ENCODE data around the gene HEXB.

The HEXB gene

DNA sequence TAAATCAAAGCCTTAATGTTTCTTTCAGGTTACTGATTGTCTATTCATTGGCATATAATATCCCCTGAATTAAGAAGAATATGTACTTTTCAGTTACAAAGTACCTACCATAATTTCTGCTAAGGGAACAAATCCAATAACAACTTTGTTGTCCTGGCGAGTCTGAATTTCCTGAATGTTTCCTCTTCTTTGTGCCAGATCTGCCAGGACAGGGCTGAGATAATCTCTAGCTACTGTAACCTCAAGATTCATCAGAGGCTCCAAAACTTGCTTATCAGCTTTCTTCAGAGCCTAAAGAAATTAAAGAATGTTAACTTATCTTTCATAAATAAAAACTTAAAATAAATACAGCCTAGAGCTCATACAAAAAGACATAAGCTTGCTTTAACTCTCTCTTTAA lies 37.2 kb downstream of the HEXB start:
- TF ChIP-seq, protein P1, sequence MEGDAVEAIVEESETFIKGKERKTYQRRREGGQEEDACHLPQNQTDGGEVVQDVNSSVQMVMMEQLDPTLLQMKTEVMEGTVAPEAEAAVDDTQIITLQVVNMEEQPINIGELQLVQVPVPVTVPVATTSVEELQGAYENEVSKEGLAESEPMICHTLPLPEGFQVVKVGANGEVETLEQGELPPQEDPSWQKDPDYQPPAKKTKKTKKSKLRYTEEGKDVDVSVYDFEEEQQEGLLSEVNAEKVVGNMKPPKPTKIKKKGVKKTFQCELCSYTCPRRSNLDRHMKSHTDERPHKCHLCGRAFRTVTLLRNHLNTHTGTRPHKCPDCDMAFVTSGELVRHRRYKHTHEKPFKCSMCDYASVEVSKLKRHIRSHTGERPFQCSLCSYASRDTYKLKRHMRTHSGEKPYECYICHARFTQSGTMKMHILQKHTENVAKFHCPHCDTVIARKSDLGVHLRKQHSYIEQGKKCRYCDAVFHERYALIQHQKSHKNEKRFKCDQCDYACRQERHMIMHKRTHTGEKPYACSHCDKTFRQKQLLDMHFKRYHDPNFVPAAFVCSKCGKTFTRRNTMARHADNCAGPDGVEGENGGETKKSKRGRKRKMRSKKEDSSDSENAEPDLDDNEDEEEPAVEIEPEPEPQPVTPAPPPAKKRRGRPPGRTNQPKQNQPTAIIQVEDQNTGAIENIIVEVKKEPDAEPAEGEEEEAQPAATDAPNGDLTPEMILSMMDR (IDR thresholded peaks at IDR 0.05), result no peak

DNA sequence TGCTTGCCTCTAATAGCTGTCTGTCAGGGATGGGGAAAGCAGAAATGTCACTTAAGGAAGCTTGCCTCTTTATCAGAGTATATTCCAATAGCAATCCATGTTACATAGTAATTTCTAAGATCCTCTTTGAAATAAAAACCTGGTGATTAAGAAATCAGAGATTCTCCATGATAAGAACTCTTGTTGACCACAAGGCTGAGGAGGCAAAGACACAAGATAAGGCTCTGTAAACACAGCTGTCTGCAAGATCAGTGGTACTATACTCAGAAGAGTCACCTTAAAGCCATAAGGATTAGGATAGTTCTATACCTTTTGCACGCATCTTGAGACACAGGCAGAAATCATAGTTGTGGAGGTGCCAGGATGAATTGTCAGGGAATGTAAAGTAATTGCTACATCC lies 40.3 kb downstream of the HEXB start:
- TF ChIP-seq, protein P1 (IDR thresholded peaks at IDR 0.05), result no peak

DNA sequence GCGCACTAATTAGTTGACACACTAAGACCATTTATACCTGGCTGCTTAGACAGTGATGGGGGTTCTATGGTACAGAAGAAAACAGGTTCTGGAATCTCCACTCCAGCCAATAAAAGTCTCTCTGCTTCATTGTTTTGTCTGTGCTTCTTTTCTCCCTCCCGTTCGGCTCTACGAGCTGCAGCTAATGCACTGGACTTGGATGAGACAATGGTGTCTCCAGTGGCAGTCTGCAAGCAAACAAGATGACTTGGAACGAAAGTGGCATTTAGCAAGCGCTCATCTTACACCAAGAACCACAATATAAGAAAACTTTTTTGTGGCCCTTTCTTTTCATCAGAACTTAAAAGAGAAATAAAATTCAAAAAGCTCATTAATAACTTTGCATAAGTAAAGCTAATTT lies 51.7 kb downstream of the HEXB start:
- TF ChIP-seq, protein P1 (IDR thresholded peaks at IDR 0.05), result no peak

DNA sequence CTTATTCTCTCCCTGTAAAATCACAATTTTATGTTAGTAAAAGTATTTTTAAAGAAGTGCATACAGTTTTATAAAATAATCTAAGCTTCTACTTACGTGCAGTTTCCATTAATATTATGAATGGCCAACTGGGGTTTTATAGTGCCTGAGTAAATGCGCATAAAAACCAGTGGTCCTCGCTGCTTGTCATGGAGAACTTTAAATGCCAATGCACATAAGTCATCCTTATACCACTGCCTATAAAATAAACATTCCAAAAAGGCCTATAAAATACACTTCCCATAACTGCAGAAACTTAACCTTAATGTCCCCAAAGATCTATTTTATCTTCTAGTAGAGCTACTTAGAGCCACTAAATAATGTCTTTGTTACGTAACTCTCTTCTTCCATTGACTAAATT lies 53.4 kb downstream of the HEXB start:
- TF ChIP-seq, protein P1 (IDR thresholded peaks at IDR 0.05), result no peak

DNA sequence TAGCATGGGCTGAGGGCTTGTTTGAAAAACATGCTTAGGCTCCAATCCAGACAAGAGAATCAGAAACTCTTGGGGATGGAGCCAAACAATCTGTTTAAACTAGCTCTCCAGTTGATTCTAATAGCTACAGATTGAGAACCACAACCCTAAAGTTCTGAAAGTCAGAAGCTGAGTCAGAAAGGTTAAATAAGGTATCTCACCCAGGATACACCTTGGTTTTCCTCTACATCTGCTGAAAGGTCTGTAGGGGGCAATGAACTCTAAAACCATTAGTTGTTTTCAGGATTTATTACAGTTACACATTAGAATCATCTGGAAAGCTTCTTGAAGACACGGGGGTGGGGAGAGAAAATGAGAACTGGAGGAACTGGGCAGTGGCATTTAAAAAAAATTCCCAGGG lies 76.2 kb downstream of the HEXB start:
- TF ChIP-seq, protein P1 (IDR thresholded peaks at IDR 0.05), result no peak

DNA sequence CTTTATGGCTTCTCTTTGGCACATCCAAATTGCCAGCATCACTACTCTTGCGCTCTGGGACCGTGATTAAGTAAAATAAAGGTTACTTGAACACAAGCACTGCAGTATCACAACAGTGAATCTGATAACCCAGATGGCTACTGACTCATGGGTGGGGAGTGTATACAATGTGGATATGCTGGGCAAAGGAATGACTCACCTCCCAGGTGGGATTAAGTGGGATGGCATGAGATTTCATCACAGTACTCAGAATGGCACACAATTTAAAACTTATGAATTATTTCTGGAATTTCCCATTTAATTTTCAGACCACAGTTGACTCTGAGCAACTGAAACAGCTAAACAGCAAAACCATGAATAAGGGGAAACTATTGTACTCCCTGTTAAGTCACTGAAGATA lies 77.6 kb downstream of the HEXB start:
- TF ChIP-seq, protein P1 (IDR thresholded peaks at IDR 0.05), result no peak

DNA sequence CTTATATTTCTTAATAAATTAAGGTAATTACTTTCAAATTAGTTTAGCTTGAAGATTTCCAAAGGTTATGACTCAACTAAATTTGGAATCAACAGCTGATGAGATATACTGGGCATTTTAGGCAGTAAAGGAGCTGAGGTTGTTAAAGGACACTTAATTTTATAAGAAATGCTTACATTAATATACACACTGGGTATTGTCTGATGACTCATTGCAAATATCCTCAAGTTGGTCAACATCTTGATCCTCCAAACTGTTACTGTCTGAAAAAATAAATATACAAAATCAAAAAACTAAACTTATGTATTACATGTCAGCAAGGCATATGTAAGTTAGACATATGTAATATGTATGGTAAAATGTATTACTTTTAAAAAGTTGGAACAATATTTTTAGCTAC lies 78.5 kb downstream of the HEXB start:
- TF ChIP-seq, protein P1 (IDR thresholded peaks at IDR 0.05), result no peak

DNA sequence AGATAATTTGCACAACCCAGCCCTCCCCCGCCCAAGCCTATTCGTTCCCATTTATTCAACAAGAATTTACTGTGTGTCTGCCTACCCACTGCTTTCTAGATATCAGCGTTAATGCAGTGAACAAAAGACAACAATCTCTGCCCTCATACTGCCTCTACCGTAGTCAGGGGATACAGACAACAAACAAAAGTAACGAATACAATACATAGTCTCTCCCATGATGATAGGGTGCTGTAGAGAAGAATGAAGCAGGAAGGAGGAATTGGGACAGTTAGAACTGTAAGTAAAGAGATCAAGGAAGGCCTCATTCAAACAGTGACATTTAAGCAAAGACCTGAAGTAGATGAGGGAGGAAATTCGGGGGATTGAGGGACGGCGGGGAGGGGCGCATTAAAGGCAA lies 80.2 kb downstream of the HEXB start:
- TF ChIP-seq, protein P1 (IDR thresholded peaks at IDR 0.05), result no peak

Measured in LNCAP (cell line).